CD8-positive, alpha-beta memory T cell (primary cell): Measurements from ENCODE around the gene ZDHHC20. TPM values are rescaled to one million over a fixed set of nuclear protein-coding genes. Genes with fewer than 3 reads are reported as not detected.

Experiments
- CTCF ChIA-PET: fragments of 350-600 bp; sonication (Branson Sonifier 250); formaldehyde crosslinking; loops from one replicate; lab custom pipeline; 2021; ENCODE audit warnings: antibody characterized with exemption; lab: Charles Lee
- POLR2A ChIA-PET: fragments of 350-600 bp; sonication (Branson Sonifier 250); formaldehyde crosslinking; loops from one replicate; lab custom pipeline; 2021; ENCODE audit warnings: antibody characterized with exemption; lab: Charles Lee
- DNase-seq, 5 donors: peaks; one replicate each; pipeline versions ENCODE4 v3.0.0 to v3.0.0-alpha.2; 2020 to 2022; ENCODE audit warnings: mixed read lengths in 1 of 5
- H3K27ac ChIP-seq: one replicate; pipeline ENCODE4 v1.7.0; 2013; ENCODE audit warnings: low read depth, mild to moderate bottlenecking, low read length, moderate library complexity
- H3K27me3 ChIP-seq: 2 replicates; pipeline ENCODE4 v1.7.0; 2013; ENCODE audit warnings: low read length, mild to moderate bottlenecking; ENCODE audit not compliant: insufficient read depth, poor library complexity, severe bottlenecking
- H3K36me3 ChIP-seq: 2 replicates; pipeline ENCODE4 v1.7.0; 2013; ENCODE audit warnings: mild to moderate bottlenecking, low read length, moderate library complexity; ENCODE audit not compliant: insufficient read depth
- H3K4me1 ChIP-seq: 2 replicates; pipeline ENCODE4 v1.7.0; 2013; ENCODE audit warnings: mild to moderate bottlenecking, low read length, moderate library complexity; ENCODE audit not compliant: insufficient read depth
- H3K4me3 ChIP-seq: 2 replicates; pipeline ENCODE4 v1.7.0; 2013; ENCODE audit warnings: mild to moderate bottlenecking, low read length
- H3K9me3 ChIP-seq: 2 replicates; pipeline ENCODE4 v1.7.0; 2013; ENCODE audit warnings: mild to moderate bottlenecking, low read length
- H3K27ac Mint-ChIP-seq, 8 donors: one replicate each; pipeline ENCODE4 v1.8.0; 2020 to 2021; ENCODE audit warnings: mixed read lengths in 8 of 8, mild to moderate bottlenecking in 6 of 8, inconsistent platforms in 3 of 8, moderate library complexity in 3 of 8
- H3K27me3 Mint-ChIP-seq, 2 donors: one replicate each; pipeline ENCODE4 v1.8.0; 2020 to 2021; ENCODE audit warnings: mixed read lengths in 2 of 2, mild to moderate bottlenecking in 1 of 2, moderate library complexity in 1 of 2
- H3K36me3 Mint-ChIP-seq, 3 donors: one replicate each; pipeline ENCODE4 v1.8.0; 2020 to 2021; ENCODE audit warnings: mixed read lengths in 3 of 3, inconsistent platforms in 1 of 3, mild to moderate bottlenecking in 1 of 3
- H3K4me1 Mint-ChIP-seq, 3 donors: one replicate each; pipeline ENCODE4 v1.8.0; 2020 to 2021; ENCODE audit warnings: mixed read lengths in 3 of 3, inconsistent platforms in 1 of 3, mild to moderate bottlenecking in 1 of 3
- H3K4me3 Mint-ChIP-seq, 7 donors: one replicate each; pipeline ENCODE4 v1.8.0; 2020 to 2021; ENCODE audit warnings: mixed read lengths in 7 of 7, mild to moderate bottlenecking in 6 of 7, moderate library complexity in 4 of 7, inconsistent platforms in 2 of 7
- H3K9me3 Mint-ChIP-seq, 5 donors: one replicate each; pipeline ENCODE4 v1.8.0; 2020 to 2022; ENCODE audit warnings: mixed read lengths in 5 of 5, mild to moderate bottlenecking in 3 of 5, moderate library complexity in 2 of 5, inconsistent platforms in 1 of 5
- polyA plus RNA-seq: library from polyadenylated mRNA; unstranded; fragments of 300-500 nt; fragmentation: Illumina TruSeq; gene quantifications from one replicate; pipeline ENCODE4 v1.2.3, GENCODE V29; 2021
- total RNA-seq, 2 experiments: library from RNA; stranded (reverse); gene quantifications; one replicate each; pipeline ENCODE4 v1.2.3, GENCODE V29; 2021

ZDHHC20 gene
- total and polyA plus RNA-seq, 3 experiments from 2014 or later: 35.5 to 58.8 (median 50.4) TPM

- H3K27ac ChIP-seq: no peak overlapping the region
- Mint-ChIP-seq H3K36me3 (peaks cover 0 to 4% (median 3%) of the 10 kb centered on the region in 3 donors), H3K4me1 (peaks cover 14 to 18% (median 14%) of the 10 kb centered on the region in 3 donors), H3K9me3 (no peaks in the 10 kb centered on the region), H3K27ac (no peak overlapping the region), H3K4me3 (no peak overlapping the region), H3K27me3 (peaks cover 0 to 7% of the 10 kb centered on the region in 2 donors)
- H3K4me3 ChIP-seq: no peak overlapping the region
- no peak for DNase-seq
- H3K36me3 ChIP-seq: no peaks in the 10 kb centered on the region
- ChIA-PET CTCF (no interaction called here), POLR2A (no interaction called here)
- peaks cover 7% of the 10 kb centered on the region for H3K4me1 ChIP-seq
- no peaks in the 10 kb centered on the region for H3K27me3 ChIP-seq
- H3K9me3 ChIP-seq: no peaks in the 10 kb centered on the region
These were observed 98.0 kb downstream of the ZDHHC20 start for GRCh38 chr13:21361123-21361522.

- Mint-ChIP-seq H3K4me1 (peaks cover 8 to 11% (median 8%) of the 10 kb centered on the region in 3 donors), H3K27me3 (peaks cover 0 to 7% of the 10 kb centered on the region in 2 donors), H3K36me3 (peaks cover 0 to 4% (median 3%) of the 10 kb centered on the region in 3 donors), H3K9me3 (no peaks in the 10 kb centered on the region), H3K27ac (no peak overlapping the region), H3K4me3 (no peak overlapping the region)
- POLR2A ChIA-PET: no interaction called here
- CTCF ChIA-PET: interaction anchor here (1.2 kb wide), 1 partner anchor 117 kb away, joined by 3 read pairs; no protein-coding TSS in a partner anchor
- Histone ChIP-seq H3K36me3 (no peaks in the 10 kb centered on the region), H3K27me3 (no peaks in the 10 kb centered on the region), H3K4me1 (peaks cover under 1% of the 10 kb centered on the region), H3K9me3 (no peaks in the 10 kb centered on the region), H3K27ac (no peak overlapping the region), H3K4me3 (no peak overlapping the region)
- DNase-seq: no peak
These were observed 98.6 kb downstream of the ZDHHC20 start for GRCh38 chr13:21360463-21360862.

- Histone ChIP-seq H3K9me3 (no peaks in the 10 kb centered on the region), H3K36me3 (no peaks in the 10 kb centered on the region), H3K27me3 (no peaks in the 10 kb centered on the region), H3K4me3 (no peak overlapping the region), H3K4me1 (no peaks in the 10 kb centered on the region), H3K27ac (no peak overlapping the region)
- Mint-ChIP-seq H3K9me3 (no peaks in the 10 kb centered on the region), H3K36me3 (peaks cover 0 to 4% (median 3%) of the 10 kb centered on the region in 3 donors), H3K4me3 (no peak overlapping the region), H3K27ac (no peak overlapping the region), H3K27me3 (peaks cover 0 to 7% of the 10 kb centered on the region in 2 donors), H3K4me1 (peaks cover 2 to 5% (median 2%) of the 10 kb centered on the region in 3 donors)
- DNase-seq: no peak
- CTCF ChIA-PET: interaction anchor here (1.2 kb wide), 1 partner anchor 118 kb away, joined by 3 read pairs; no protein-coding TSS in a partner anchor
- POLR2A ChIA-PET: no interaction called here
These were observed 99.2 kb downstream of the ZDHHC20 start for GRCh38 chr13:21359855-21360254.

GRCh38 chr13:21355304-21355703, 103.8 kb downstream of the ZDHHC20 start:
- POLR2A ChIA-PET: no interaction called here
- H3K27me3 ChIP-seq: no peaks in the 10 kb centered on the region
- Mint-ChIP-seq H3K4me1 (no peaks in the 10 kb centered on the region), H3K4me3 (no peak overlapping the region), H3K27me3 (peaks cover 0 to 4% of the 10 kb centered on the region in 2 donors), H3K36me3 (peaks cover 0 to 10% (median 4%) of the 10 kb centered on the region in 3 donors), H3K27ac (no peak overlapping the region), H3K9me3 (no peaks in the 10 kb centered on the region)
- H3K9me3 ChIP-seq: no peaks in the 10 kb centered on the region
- no peak overlapping the region for H3K4me3 ChIP-seq
- no peaks in the 10 kb centered on the region for H3K4me1 ChIP-seq
- H3K27ac ChIP-seq: no peak overlapping the region
- no peak for DNase-seq
- CTCF ChIA-PET: no interaction called here
- no peaks in the 10 kb centered on the region for H3K36me3 ChIP-seq

GRCh38 chr13:21354721-21355120, 104.4 kb downstream of the ZDHHC20 start:
- Mint-ChIP-seq H3K27ac (no peak overlapping the region), H3K4me3 (no peak overlapping the region), H3K4me1 (no peaks in the 10 kb centered on the region), H3K27me3 (peaks cover 0 to 4% of the 10 kb centered on the region in 2 donors), H3K9me3 (no peaks in the 10 kb centered on the region), H3K36me3 (peaks cover 0 to 10% (median 4%) of the 10 kb centered on the region in 3 donors)
- H3K27ac ChIP-seq: no peak overlapping the region
- no peaks in the 10 kb centered on the region for H3K27me3 ChIP-seq
- H3K36me3 ChIP-seq: no peaks in the 10 kb centered on the region
- DNase-seq: no peak
- ChIA-PET CTCF (no interaction called here), POLR2A (no interaction called here)
- no peaks in the 10 kb centered on the region for H3K4me1 ChIP-seq
- no peaks in the 10 kb centered on the region for H3K9me3 ChIP-seq
- H3K4me3 ChIP-seq: no peak overlapping the region

GRCh38 chr13:21348488-21349120, 110.5 kb downstream of the ZDHHC20 start:
- Mint-ChIP-seq H3K4me1 (peaks cover 20 to 21% (median 21%) of the 10 kb centered on the region in 3 donors), H3K9me3 (no peaks in the 10 kb centered on the region), H3K27ac (peak overlapping the region in 3 of 8 donors; percentile 1 to 28 (median 1)), H3K4me3 (no peak overlapping the region), H3K27me3 (no peaks in the 10 kb centered on the region), H3K36me3 (no peaks in the 10 kb centered on the region)
- ChIA-PET CTCF (no interaction called here), POLR2A (no interaction called here)
- Histone ChIP-seq H3K27ac (no peak overlapping the region), H3K9me3 (no peaks in the 10 kb centered on the region), H3K4me3 (no peak overlapping the region), H3K27me3 (no peaks in the 10 kb centered on the region), H3K36me3 (no peaks in the 10 kb centered on the region), H3K4me1 (peaks cover 11% of the 10 kb centered on the region)
- DNase-seq: no peak

- ChIA-PET CTCF (no interaction called here), POLR2A (no interaction called here)
- no peaks in the 10 kb centered on the region for H3K36me3 ChIP-seq
- H3K4me3 ChIP-seq: no peak overlapping the region
- no peaks in the 10 kb centered on the region for H3K9me3 Mint-ChIP-seq
- no peak overlapping the region for H3K27ac ChIP-seq
- H3K4me1 Mint-ChIP-seq: peaks cover 23 to 28% (median 27%) of the 10 kb centered on the region in 3 donors
- H3K27ac Mint-ChIP-seq: peak overlapping the region in 1 of 8 donors; percentile 6
- no peaks in the 10 kb centered on the region for H3K27me3 ChIP-seq
- H3K27me3 Mint-ChIP-seq: no peaks in the 10 kb centered on the region
- no peak for DNase-seq
- H3K36me3 Mint-ChIP-seq: no peaks in the 10 kb centered on the region
- no peaks in the 10 kb centered on the region for H3K9me3 ChIP-seq
- peaks cover 17% of the 10 kb centered on the region for H3K4me1 ChIP-seq
- no peak overlapping the region for H3K4me3 Mint-ChIP-seq
These were observed 111.3 kb downstream of the ZDHHC20 start for GRCh38 chr13:21347753-21348318.

- DNase-seq: peak in 4 of 5 donors; percentile 8 to 55 (median 44)
- H3K36me3 ChIP-seq: no peaks in the 10 kb centered on the region
- no peaks in the 10 kb centered on the region for H3K27me3 Mint-ChIP-seq
- H3K4me3 ChIP-seq: peak overlapping the region; percentile 34
- H3K27me3 ChIP-seq: no peaks in the 10 kb centered on the region
- peak overlapping the region; percentile 79 to 98 (median 90) for H3K27ac Mint-ChIP-seq
- H3K27ac ChIP-seq: no peak overlapping the region
- H3K4me1 Mint-ChIP-seq: peaks cover 23 to 37% (median 33%) of the 10 kb centered on the region in 3 donors
- H3K4me3 Mint-ChIP-seq: peak overlapping the region; percentile 38 to 87 (median 76)
- no peaks in the 10 kb centered on the region for H3K9me3 Mint-ChIP-seq
- H3K4me1 ChIP-seq: peaks cover 25% of the 10 kb centered on the region
- no peaks in the 10 kb centered on the region for H3K36me3 Mint-ChIP-seq
- no peaks in the 10 kb centered on the region for H3K9me3 ChIP-seq
- CTCF ChIA-PET: interaction anchor here (1.5 to 1.7 kb wide), 2 partner anchors 46 to 105 kb away, joined by 3 to 8 read pairs; no protein-coding TSS in a partner anchor
- POLR2A ChIA-PET: no interaction called here
These were observed 114.4 kb downstream of the ZDHHC20 start for GRCh38 chr13:21344662-21345176.
